ENCODE data around the gene PRR20G. TPM values are rescaled to one million over a fixed set of nuclear protein-coding genes. Genes with fewer than 3 reads are reported as not detected.

PRR20G gene
- total and polyA plus RNA-seq, 2 donors (not counting 3 experiments of a cell fraction or from before 2014, with no cell fraction given): not detected

DNA sequence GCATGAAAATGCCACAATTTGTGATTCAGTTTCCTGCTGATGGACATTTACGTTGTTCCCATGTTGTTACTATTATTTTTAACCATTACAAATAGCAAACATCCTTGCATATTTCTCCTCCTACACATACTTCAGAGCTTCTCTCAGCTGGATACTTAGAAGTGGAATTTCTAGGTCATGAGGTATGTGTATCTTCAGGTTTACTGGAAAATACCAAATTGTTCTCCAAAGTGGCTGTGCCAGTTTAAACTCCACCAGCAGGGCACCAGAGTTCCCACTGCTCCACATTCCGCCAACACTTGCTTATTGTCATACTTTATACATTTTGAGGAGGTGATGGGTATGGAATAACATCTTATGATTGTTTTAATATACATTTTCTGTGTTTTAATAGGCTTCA, 49.2 kb downstream of the PRR20G start:
- H3K79me2 ChIP-seq (ENCODE audit: control insufficient read depth, insufficient read depth, low read length): no peaks in the 10 kb centered on the region
- no peak overlapping the region for H3K4me3 ChIP-seq (replicated peaks in 1 of 3; ENCODE audit: insufficient read depth in 1 of 3, low read depth in 1 of 3, low read length in 3 of 3)
- intact Hi-C loops (cut with micrococcal nuclease): no loop called here
- BruUV-seq (replicated peaks): no TSS peak
- ChIA-PET POLR2A (no interaction called here), CTCF (no interaction called here)
- FAIRE-seq (no peak), DNase-seq (ENCODE audit: low read depth, low spot score) (no peak)
- H3K9me3 ChIP-seq (replicated peaks; ENCODE audit: control insufficient read depth, insufficient read depth, low read length): no peaks in the 10 kb centered on the region
- H3K27me3 ChIP-seq (ENCODE audit: control insufficient read depth in 2 of 2, insufficient read depth in 2 of 2, low read length in 2 of 2): no peaks in the 10 kb centered on the region
- H2AFZ ChIP-seq (ENCODE audit: low read depth, low read length): no peak overlapping the region
- no peak overlapping the region for H3K4me2 ChIP-seq (ENCODE audit: insufficient read depth, low read length)
- dilution Hi-C loops (cut with MboI; ENCODE audit: extremely low pct_ligation_motif_present, low sequenced_read_pairs): no loop called here
- H3K27ac ChIP-seq (ENCODE audit: insufficient read depth, low read depth, low read length): no peak overlapping the region
- no peaks in the 10 kb centered on the region for H3K9me1 ChIP-seq (replicated peaks; ENCODE audit: control insufficient read depth, extremely low read depth, insufficient read depth, low read length)
- H3K9ac ChIP-seq (replicated peaks; ENCODE audit: extremely low read depth, insufficient read depth, low read length): no peak overlapping the region
- no peaks in the 10 kb centered on the region for H4K20me1 ChIP-seq (replicated peaks; ENCODE audit: control insufficient read depth, extremely low read depth, insufficient read depth, low read length)
- TF ChIP-seq, protein P1, sequence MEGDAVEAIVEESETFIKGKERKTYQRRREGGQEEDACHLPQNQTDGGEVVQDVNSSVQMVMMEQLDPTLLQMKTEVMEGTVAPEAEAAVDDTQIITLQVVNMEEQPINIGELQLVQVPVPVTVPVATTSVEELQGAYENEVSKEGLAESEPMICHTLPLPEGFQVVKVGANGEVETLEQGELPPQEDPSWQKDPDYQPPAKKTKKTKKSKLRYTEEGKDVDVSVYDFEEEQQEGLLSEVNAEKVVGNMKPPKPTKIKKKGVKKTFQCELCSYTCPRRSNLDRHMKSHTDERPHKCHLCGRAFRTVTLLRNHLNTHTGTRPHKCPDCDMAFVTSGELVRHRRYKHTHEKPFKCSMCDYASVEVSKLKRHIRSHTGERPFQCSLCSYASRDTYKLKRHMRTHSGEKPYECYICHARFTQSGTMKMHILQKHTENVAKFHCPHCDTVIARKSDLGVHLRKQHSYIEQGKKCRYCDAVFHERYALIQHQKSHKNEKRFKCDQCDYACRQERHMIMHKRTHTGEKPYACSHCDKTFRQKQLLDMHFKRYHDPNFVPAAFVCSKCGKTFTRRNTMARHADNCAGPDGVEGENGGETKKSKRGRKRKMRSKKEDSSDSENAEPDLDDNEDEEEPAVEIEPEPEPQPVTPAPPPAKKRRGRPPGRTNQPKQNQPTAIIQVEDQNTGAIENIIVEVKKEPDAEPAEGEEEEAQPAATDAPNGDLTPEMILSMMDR (IDR thresholded peaks at IDR 0.05; ENCODE audit: extremely low read depth in 1 of 2, insufficient read depth in 1 of 2, low read depth in 1 of 2, low read length in 2 of 2): no peak
- no peak for TF ChIP-seq JUN (IDR thresholded peaks at IDR 0.05; ENCODE audit: borderline replicate concordance, insufficient read depth, insufficient read length, low read depth)
- TF ChIP-seq POLR2AphosphoS5 (IDR thresholded peaks at IDR 0.05; ENCODE audit: insufficient read depth, low read depth, low read length): no peak
- TF ChIP-seq, protein P2, sequence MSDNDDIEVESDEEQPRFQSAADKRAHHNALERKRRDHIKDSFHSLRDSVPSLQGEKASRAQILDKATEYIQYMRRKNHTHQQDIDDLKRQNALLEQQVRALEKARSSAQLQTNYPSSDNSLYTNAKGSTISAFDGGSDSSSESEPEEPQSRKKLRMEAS (IDR thresholded peaks at IDR 0.05; ENCODE audit: insufficient read depth, insufficient read length): no peak
- no peak for TF ChIP-seq POLR2A (IDR thresholded peaks at IDR 0.05; ENCODE audit: low read depth, low read length)
- TF ChIP-seq EZH2 (IDR thresholded peaks at IDR 0.05; ENCODE audit: borderline replicate concordance, low read depth, low read length, severe bottlenecking): no peak
- TF ChIP-seq FOS (IDR thresholded peaks at IDR 0.05; ENCODE audit: borderline replicate concordance, insufficient read depth, low read length): no peak
- no peak for TF ChIP-seq MYC (IDR thresholded peaks at IDR 0.05; ENCODE audit: low read depth, low read length)
- TF ChIP-seq GATA2 (IDR thresholded peaks at IDR 0.05; ENCODE audit: insufficient read depth, insufficient read length, low read depth, low read length): no peak
- no peaks in the 10 kb centered on the region for H3K36me3 ChIP-seq (ENCODE audit: control insufficient read depth in 2 of 2, extremely low read depth in 1 of 2, insufficient read depth in 2 of 2, low read length in 2 of 2)
- no peaks in the 10 kb centered on the region for H3K4me1 ChIP-seq (ENCODE audit: control insufficient read depth, extremely low read depth, insufficient read depth, low read length)
